Cerebellar nuclear complex (tissue), 1 donor: ENCODE measurements around the gene PALD1.

Experiments
- DNase-seq, 2 experiments: peaks; one replicate each; lab custom pipeline; 2025; lab: John Stamatoyannopoulos, UW

Gene PALD1

GRCh38 chr10:70589762-70590654 is 111.4 kb downstream of the PALD1 start:
- no peak for DNase-seq

GRCh38 chr10:70590655-70591416 is 112.3 kb downstream of the PALD1 start:
- DNase-seq, result no peak

GRCh38 chr10:70592186-70592735 is 113.7 kb downstream of the PALD1 start:
- no peak for DNase-seq

- no peak for DNase-seq
These were observed 114.4 kb downstream of the PALD1 start for GRCh38 chr10:70592746-70593512.

- no peak for DNase-seq
These were observed 114.9 kb downstream of the PALD1 start for GRCh38 chr10:70593513-70593890.

- no peak for DNase-seq
These were observed 115.6 kb downstream of the PALD1 start for GRCh38 chr10:70594161-70594560.

GRCh38 chr10:70595566-70596016 is 117.0 kb downstream of the PALD1 start:
- no peak for DNase-seq

- no peak for DNase-seq
These were observed 117.7 kb downstream of the PALD1 start for GRCh38 chr10:70596110-70596798.

- no peak for DNase-seq
These were observed 118.6 kb downstream of the PALD1 start for GRCh38 chr10:70596860-70597809.

- DNase-seq, result no peak
These were observed 119.6 kb downstream of the PALD1 start for GRCh38 chr10:70597856-70598815.

GRCh38 chr10:70598857-70599295 is 120.3 kb downstream of the PALD1 start:
- DNase-seq, result no peak

GRCh38 chr10:70599319-70599718 is 120.8 kb downstream of the PALD1 start:
- no peak for DNase-seq

- no peak for DNase-seq
These were observed 121.2 kb downstream of the PALD1 start for GRCh38 chr10:70599791-70600190.

- no peak for DNase-seq
These were observed 122.2 kb downstream of the PALD1 start for GRCh38 chr10:70600512-70601395.

- no peak for DNase-seq
These were observed 123.2 kb downstream of the PALD1 start for GRCh38 chr10:70601746-70602145.

GRCh38 chr10:70602665-70603448 is 124.3 kb downstream of the PALD1 start, which contains the start of gene PRF1:
Gene PRF1 (minus strand): TSS chr10:70602741. CDS start chr10:70600902, 1,839 bp downstream.
- DNase-seq, result no peak

GRCh38 chr10:70603449-70603801 is 124.9 kb downstream of the PALD1 start:
- DNase-seq, result no peak
